H54 (cell line): ENCODE measurements around the gene BTBD7.
A peak's percentile ranks its signal among the peaks of the same experiment; 100 is the strongest.

Experiments used
- DNase-seq: peaks from one replicate; pipeline ENCODE4 v3.0.0; 2011; ENCODE audit warnings: low spot score, mixed read lengths; ENCODE audit not compliant: insufficient read length
- FAIRE-seq: peaks from 3 replicates; lab custom pipeline; 2011; peaks lifted over from hg19 to GRCh38; lab: Jason Lieb, UNC
- POLR2A ChIP-seq: IDR thresholded peaks from 2 replicates; pipeline ENCODE4 v1.6.1; 2011; ENCODE audit warnings: low read depth, mild to moderate bottlenecking, low read length

The BTBD7 gene

DNA sequence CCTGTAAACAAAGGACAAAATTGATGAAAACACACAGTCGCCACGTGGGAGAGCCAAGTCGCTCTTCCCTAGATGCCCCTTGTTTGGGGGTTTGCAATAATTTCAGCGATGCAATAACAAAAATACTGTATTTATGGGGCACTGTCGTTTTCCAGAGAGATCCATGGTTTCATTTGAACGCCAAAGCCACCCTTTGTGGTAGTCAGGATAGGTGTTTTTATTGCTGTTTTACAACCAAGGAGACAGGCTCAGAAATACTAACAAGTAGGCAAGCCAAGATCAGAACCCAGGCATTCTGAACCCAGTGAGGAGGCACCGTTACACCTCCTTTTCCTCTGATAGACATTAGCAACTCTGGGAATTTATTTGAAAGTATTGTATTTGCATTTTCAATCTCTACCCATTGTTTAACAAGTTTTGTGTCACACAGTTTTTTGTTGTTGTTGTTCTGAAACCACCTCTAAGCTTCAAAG is 831 bp upstream of the BTBD7 start:
- no peak for FAIRE-seq
- no peak for TF ChIP-seq POLR2A

DNA sequence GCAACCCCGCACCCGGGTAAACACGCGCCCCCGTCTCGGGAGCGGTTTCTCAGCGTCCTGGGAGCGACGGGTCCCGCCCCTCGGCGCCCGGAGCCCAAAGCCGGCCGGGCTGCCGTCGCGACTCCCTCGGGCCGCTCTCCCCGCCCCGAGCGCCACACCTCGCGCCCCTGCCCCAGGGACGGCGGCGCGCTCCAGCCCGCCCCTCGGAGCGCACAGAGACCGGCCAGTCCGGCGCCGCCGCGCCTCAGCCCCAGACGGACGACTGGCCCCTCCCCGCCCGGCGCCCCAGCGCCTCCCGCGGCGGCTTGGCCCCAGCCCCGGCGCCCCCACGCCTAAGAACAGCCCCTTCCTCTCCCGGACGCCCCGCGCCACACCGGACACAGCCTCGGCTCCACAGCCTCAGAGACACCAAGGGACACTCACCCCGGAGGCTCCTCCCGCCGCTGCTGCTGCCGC is 411 bp downstream of the BTBD7 start:
- peak; percentile 43 for DNase-seq
- FAIRE-seq: no peak
- TF ChIP-seq POLR2A: no peak

More for the DNA sequence above, 831 bp upstream of the BTBD7 start:
- no peak for DNase-seq

DNA sequence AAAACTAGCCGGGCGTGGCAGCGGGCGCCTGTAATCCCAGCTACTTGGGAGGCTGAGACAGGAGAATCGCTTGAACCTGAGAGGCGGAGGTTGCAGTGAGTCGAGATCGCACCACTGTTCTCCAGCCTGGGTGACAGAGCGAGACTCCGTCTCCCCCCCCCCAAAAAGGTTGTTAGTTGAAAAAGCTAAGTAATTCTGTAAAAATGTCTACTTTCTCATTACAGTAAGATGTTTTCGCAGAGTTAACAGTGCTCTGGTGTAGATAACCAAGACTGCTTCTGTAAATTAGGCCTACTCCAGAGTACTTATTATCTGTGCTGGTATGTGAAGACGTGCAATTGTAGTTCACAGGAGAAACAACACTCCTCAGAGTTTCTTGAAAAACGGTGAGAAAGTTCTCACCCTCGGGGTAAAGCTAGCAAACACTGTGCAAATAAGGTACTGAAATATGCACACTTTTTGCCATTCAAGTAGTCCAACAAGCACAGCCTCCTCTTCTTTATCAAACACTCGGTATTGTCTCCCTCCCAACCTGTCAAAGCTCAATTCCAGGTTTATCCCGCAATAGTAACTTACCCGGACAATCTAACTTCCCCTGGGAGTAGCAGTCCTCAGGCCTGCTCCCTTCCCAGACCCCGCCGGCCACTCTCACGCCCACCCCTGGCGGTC is 974 bp downstream of the BTBD7 start:
- DNase-seq (peak; percentile 7), FAIRE-seq (peak; percentile 69)
- no peak for TF ChIP-seq POLR2A

DNA sequence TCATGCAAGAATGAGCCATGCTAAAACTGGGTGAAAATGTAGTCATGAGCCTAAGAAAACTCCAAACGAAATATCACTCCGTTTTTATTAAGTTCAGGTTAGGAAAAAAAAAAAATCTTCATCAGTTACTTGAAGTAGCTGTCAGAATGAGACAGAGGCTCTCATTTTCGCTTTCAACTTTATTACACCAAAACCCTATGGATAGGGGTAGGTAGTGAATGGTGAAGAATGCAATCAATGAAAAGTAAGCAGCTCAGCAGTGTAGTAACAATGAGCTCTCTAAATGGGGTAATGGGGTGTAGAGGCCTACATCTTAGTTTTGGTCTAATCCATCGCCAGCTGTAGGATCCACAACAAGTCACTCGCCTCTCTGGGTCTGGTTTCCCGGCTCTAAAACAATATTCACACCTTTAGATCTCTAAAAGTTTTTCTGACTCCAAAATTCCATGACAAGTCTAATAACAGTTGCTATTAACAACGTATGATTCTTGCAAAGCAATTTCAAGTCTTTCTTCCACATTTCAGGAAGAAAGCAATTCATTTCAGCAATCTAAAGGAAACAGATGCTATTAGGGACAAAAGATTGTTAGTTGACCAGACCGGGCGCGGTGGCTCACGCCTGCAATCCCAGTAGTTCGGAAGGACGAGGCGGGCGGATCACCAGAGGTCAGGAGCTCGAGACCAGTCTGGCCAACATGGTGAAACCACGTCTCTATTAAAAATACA is 1.7 kb downstream of the BTBD7 start:
- no peak for TF ChIP-seq POLR2A
- no peak for DNase-seq
- FAIRE-seq: peak; percentile 38

DNA sequence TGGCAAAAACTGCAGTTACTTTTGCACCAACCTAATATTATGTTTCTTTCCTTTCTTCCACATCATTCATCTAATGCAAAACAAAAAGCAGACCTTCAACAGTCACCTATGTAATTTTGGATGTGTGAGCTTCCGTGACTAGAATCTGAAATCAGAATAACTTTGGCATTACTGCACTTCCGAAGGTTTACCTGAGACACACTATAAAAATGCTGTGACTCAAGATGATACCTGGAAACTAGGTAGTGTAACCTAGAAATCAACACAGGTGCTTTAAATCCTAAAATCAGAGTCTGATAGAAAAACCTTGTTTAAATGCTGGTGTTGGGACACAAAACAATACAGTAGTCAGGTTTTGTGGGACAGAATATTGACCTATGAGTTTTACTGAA is 2.2 kb downstream of the BTBD7 start:
- no peak for TF ChIP-seq POLR2A
- FAIRE-seq (no peak), DNase-seq (no peak)

DNA sequence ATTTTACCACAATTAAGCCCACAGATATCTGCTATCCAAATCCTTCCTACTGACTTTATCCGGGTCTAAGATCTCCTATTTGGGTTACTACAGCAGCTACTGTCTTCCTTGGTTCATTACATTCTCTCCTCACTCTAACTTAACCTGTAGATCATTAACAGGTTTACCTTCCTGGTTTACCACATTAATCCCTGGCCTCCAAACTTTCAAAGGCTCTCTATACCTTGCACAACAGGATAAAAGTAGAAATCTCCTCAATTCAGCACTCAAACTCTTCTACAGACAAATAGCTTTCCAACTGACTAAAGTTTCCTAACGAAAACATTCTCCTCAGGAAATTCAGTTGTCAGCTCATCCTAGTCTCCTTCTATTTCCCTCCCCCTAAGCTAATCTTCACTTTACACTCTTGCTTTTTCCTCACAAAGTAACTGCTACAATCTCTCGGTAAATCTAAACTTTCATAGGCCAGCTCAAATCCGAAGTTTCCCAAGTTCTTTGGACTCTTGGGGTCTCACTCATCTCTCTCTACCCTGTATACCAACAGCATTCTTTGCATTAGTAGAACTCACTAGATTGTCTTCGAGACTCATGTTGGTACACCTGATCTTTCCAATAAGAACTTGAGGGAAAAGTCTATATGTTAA is 2.7 kb downstream of the BTBD7 start:
- FAIRE-seq: peak; percentile 38
- DNase-seq: no peak
- TF ChIP-seq POLR2A: no peak

DNA sequence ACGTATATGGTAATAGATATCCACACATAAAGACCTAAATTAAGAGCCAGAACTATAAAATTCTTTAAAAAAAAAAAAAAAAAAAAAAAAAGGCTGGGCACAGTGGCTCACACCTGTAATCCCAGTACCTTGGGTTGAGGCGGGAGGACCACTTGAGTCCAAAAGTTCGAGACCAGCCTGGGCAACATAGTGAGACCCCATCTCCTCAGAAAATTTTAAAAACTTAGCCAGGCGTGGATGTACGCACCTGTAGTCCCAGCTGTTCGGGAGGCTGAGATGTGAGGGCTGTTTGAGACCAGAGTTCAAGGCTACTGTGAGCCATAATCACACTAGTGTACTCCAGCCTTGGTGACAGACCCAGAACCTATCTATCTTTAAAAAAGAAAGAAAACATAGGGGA is 4.3 kb downstream of the BTBD7 start:
- FAIRE-seq (no peak), DNase-seq (no peak)
- no peak for TF ChIP-seq POLR2A

DNA sequence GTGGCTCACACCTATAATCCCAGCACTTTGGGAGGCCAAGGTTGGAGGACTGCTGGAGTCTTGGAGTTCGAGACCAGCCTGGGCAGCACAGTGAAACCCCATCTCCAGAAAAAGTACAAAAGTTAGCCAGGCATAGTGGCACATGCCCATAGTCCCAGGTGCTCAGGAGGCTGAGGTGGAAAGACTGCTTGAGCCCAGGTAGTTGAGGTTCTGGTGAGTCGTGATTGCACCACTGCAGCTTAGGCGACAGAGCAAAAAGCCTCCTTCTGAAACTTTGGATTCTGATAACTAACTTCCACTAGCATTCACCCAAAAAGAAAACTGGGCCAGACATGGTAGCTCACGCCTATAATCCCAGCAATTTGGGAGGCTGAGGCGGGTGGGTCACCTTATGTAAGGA is 6.6 kb downstream of the BTBD7 start:
- DNase-seq (no peak), FAIRE-seq (no peak)
- TF ChIP-seq POLR2A: no peak

DNA sequence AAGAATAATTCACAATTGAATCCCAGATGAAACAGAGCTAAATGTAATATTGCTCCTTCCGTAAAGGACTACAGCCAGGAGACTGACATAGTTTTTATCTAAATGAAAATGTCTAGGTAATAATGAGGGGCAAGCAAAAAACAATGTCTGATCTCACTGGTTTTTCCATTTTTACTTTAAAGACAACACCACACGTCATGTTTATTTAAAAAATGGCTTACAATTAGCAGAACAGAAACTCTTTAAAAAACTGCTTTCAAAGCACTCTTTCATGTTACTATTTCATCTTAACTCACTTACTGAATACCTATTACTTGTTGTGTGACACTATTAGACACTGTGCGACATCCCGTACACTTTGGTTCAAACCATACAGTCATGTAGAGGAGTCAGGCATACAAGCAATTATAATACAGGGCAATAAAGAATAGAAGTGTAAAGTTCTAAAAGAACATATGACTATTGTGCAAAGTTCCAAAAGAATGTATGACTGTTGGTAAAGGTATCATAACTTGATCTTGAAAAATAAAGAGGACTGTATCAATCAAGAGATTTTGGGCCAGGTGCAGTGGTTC is 9.1 kb downstream of the BTBD7 start:
- DNase-seq (no peak), FAIRE-seq (peak; percentile 20)
- no peak for TF ChIP-seq POLR2A

DNA sequence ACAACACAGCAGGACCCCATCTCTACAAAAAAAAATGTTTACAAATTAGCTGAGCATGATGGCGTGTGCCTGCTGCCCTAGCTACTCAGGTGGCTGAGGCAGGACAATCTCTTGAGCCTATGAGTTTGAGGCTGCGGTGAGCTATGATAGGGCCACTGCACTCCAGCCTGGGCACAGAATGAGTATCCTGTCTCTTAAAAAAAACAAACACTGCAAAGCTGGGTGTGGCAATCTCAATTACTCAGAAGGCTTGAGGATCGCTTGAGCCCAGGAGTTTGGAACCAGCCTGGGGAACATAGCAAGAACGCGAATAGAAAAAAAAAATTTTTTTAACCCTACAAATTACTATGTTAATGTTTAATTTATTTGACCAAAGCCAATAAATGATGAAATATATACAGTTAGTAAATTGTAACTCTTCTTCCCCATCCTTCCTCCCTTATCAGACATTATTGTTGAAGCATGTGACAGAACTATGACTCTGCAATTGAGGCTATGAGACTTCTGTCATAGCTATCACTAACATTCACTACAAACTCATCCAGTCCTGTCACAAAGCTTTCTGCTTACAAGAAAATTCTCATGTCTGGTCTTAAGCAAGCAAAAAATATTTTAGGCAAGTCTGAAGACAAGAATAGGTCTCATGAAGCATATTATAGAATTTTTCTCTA is 9.8 kb downstream of the BTBD7 start:
- no peak for TF ChIP-seq POLR2A
- no peak for DNase-seq
- no peak for FAIRE-seq

DNA sequence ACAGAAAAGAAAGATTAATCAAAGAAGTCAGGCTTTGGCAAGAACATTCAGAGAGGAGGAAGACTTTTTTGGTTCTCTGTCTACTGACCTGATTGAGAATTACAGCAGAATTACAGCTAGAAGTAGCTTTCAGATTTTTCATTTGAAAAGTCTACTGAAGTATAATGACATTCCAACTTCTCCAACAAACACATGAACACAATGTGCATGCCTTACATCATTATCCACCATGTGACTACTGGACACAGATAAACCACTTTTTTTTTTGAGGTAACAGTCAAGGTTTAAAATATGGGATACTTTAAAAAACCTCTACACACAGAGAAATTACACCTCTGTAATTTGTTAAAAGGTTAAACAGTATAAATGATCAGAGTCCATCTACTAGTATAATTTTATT is 12.3 kb downstream of the BTBD7 start:
- peak; percentile 55 for FAIRE-seq
- no peak for TF ChIP-seq POLR2A

DNA sequence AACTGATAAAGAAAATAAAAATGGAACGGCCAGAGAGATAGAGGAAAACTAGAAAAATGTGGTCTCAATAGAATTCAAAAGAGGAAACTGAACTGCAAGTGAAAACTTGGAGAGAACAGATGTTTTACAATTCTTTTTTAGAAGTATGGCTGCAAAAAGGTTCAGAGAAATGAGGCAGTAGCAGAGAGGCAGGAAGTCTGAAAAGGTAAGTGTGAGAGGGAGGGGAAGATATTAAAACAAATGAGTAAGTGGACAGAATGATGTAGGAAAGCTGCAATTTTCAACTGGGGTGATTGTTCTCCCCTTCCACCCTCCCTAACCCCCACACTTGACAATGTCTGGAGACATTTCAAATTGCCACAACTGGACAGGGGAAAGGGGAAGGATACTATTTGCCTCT is 12.9 kb downstream of the BTBD7 start:
- FAIRE-seq (no peak), DNase-seq (no peak)
- TF ChIP-seq POLR2A: no peak

More for the DNA sequence above, 12.3 kb downstream of the BTBD7 start:
- DNase-seq: no peak

DNA sequence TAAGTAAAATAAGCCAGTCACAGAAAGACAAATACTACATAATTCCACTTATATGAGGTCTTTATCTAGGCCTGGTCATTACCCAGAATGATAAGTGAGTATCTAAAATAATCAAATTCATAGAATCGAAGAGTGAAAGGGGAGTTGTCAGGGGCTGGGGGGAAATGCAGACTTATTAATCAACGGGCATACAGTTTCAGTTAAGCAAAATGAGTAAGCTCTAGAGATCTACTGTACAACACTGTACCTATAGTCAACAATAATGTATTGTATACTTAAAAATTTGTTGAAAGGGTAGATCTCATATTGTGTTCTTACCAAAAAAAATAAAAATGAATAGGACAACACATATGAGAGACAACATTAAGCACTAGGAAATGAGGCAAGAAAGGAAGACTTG is 13.3 kb downstream of the BTBD7 start:
- no peak for TF ChIP-seq POLR2A
- DNase-seq (no peak), FAIRE-seq (peak; percentile 68)
